Trophoblast cell (in vitro differentiated cells and primary cell): ENCODE measurements around the gene IL1R2.

Experiments used
- DNase-seq, 2 donors: peaks; one replicate each; pipeline ENCODE4 v3.0.0-alpha.2; 2016
- H2AFZ ChIP-seq: 2 replicates; pipeline ENCODE4 v1.6.1; 2013; ENCODE audit warnings: low read length, moderate library complexity, mild to moderate bottlenecking; ENCODE audit not compliant: insufficient read depth, poor library complexity
- H2AK5ac ChIP-seq: 2 replicates; pipeline ENCODE4 v1.6.1; 2013; ENCODE audit warnings: mild to moderate bottlenecking, low read length
- H2BK120ac ChIP-seq: 2 replicates; pipeline ENCODE4 v1.6.1; 2013; ENCODE audit warnings: low read length, mild to moderate bottlenecking, moderate library complexity; ENCODE audit not compliant: insufficient read depth, poor library complexity
- H2BK12ac ChIP-seq: 2 replicates; pipeline ENCODE4 v1.6.1; 2013; ENCODE audit warnings: mild to moderate bottlenecking, low read length, moderate library complexity
- H2BK5ac ChIP-seq: 2 replicates; pipeline ENCODE4 v1.6.1; 2013; ENCODE audit warnings: low read length, low read depth, moderate library complexity, mild to moderate bottlenecking; ENCODE audit not compliant: poor library complexity
- H3K14ac ChIP-seq: 2 replicates; pipeline ENCODE4 v1.6.1; 2013; ENCODE audit warnings: mild to moderate bottlenecking, low read length
- H3K18ac ChIP-seq: 2 replicates; pipeline ENCODE4 v1.6.1; 2013; ENCODE audit warnings: mild to moderate bottlenecking, low read length
- H3K23ac ChIP-seq: 2 replicates; pipeline ENCODE4 v1.6.1; 2013; ENCODE audit warnings: low read length
- H3K27ac ChIP-seq: 2 replicates; pipeline ENCODE4 v1.5.1; 2013; ENCODE audit warnings: low read depth, mild to moderate bottlenecking, inconsistent platforms, low read length, moderate library complexity
- H3K27me3 ChIP-seq: 2 replicates; pipeline ENCODE4 v1.6.1; 2013; ENCODE audit warnings: inconsistent platforms, mild to moderate bottlenecking, low read length, moderate library complexity; ENCODE audit not compliant: insufficient read depth
- H3K36me3 ChIP-seq, 2 experiments: 1 replicate in 1 of 2; 2 replicates in 1 of 2; pipeline ENCODE4 v1.6.1; 2013; ENCODE audit warnings: low read length in 2 of 2, mild to moderate bottlenecking in 2 of 2, moderate library complexity in 1 of 2; ENCODE audit not compliant: insufficient read depth in 2 of 2, control insufficient read depth in 1 of 2
- H3K4ac ChIP-seq: 2 replicates; pipeline ENCODE4 v1.6.1; 2013; ENCODE audit warnings: low read depth, mild to moderate bottlenecking, low read length, moderate library complexity
- H3K4me1 ChIP-seq, 2 experiments: 1 replicate in 1 of 2; 2 replicates in 1 of 2; pipeline ENCODE4 v1.6.1; 2013; ENCODE audit warnings: low read length in 2 of 2, mild to moderate bottlenecking in 2 of 2, moderate library complexity in 1 of 2; ENCODE audit not compliant: insufficient read depth in 2 of 2, control insufficient read depth in 1 of 2
- H3K4me2 ChIP-seq: 2 replicates; pipeline ENCODE4 v1.6.1; 2013; ENCODE audit warnings: inconsistent platforms, mild to moderate bottlenecking, low read length, moderate library complexity
- H3K4me3 ChIP-seq: 2 replicates; pipeline ENCODE4 v1.5.1; 2013; ENCODE audit warnings: mild to moderate bottlenecking, low read depth, low read length, inconsistent platforms
- H3K79me1 ChIP-seq: one replicate; pipeline ENCODE4 v1.6.1; 2013; ENCODE audit warnings: low read length
- H3K79me2 ChIP-seq: 2 replicates; pipeline ENCODE4 v1.6.1; 2013; ENCODE audit warnings: low read length, mild to moderate bottlenecking; ENCODE audit not compliant: control insufficient read depth, insufficient read depth, poor library complexity
- H3K9ac ChIP-seq: 2 replicates; pipeline ENCODE4 v1.6.1; 2013; ENCODE audit warnings: mild to moderate bottlenecking, low read length
- H3K9me3 ChIP-seq: 2 replicates; pipeline ENCODE4 v1.6.1; 2013; ENCODE audit warnings: low read depth, mild to moderate bottlenecking, control low read depth, inconsistent platforms, low read length; ENCODE audit not compliant: insufficient read depth
- H4K12ac ChIP-seq: 2 replicates; pipeline ENCODE4 v1.6.1; 2013; ENCODE audit warnings: low read depth, mild to moderate bottlenecking, low read length, moderate library complexity
- H4K8ac ChIP-seq: 2 replicates; pipeline ENCODE4 v1.6.1; 2013; ENCODE audit warnings: low read depth, mild to moderate bottlenecking, low read length, moderate library complexity
- H4K91ac ChIP-seq: one replicate; pipeline ENCODE4 v1.6.1; 2013; ENCODE audit warnings: low read depth, mild to moderate bottlenecking, low read length, moderate library complexity
- WGBS: extraction: QIAGEN DNeasy Blood & Tissue Kit; methylation state at CpG from one replicate; pipeline ENCODE4 v1.1.7; 2013; ENCODE audit warnings: missing lambda C conversion rate; ENCODE audit not compliant: insufficient read length, insufficient coverage; ENCODE audit errors: extremely low coverage; 5-methylcytosine and 5-hydroxymethylcytosine counted together

IL1R2 gene

GRCh38 chr2:101970901-101971300 lies 20.9 kb upstream of the IL1R2 start:
- Histone ChIP-seq H3K4ac (no peak overlapping the region), H2AK5ac (no peak overlapping the region), H3K9me3 (no peaks in the 10 kb centered on the region), H3K27me3 (no peaks in the 10 kb centered on the region), H2AFZ (no peak overlapping the region), H3K18ac (no peak overlapping the region), H3K4me1 (peaks cover 2 to 15% of the 10 kb centered on the region in 2 experiments), H3K4me3 (no peak overlapping the region), H3K36me3 (no peaks in the 10 kb centered on the region), H3K14ac (no peak overlapping the region), H2BK5ac (no peak overlapping the region), H2BK12ac (no peak overlapping the region), H3K9ac (no peak overlapping the region), H3K79me1 (peaks cover 9% of the 10 kb centered on the region), H4K8ac (no peak overlapping the region), H3K23ac (no peak overlapping the region), H4K12ac (no peak overlapping the region), H2BK120ac (no peak overlapping the region), H3K4me2 (no peak overlapping the region), H4K91ac (no peak overlapping the region), H3K27ac (no peak overlapping the region), H3K79me2 (no peaks in the 10 kb centered on the region)
- no CpG with 5 or more reads among the region's 1 CpG for WGBS
- no peak for DNase-seq

- no peak overlapping the region for H2AK5ac ChIP-seq
- H3K79me1 ChIP-seq = peaks cover 9% of the 10 kb centered on the region
- H3K27ac ChIP-seq = peak overlapping the region; percentile 77
- H3K14ac ChIP-seq = peak overlapping the region; percentile 34
- no peak overlapping the region for H3K4me3 ChIP-seq
- H3K36me3 ChIP-seq = no peaks in the 10 kb centered on the region
- peak; percentile 45 to 80 for DNase-seq
- no peaks in the 10 kb centered on the region for H3K27me3 ChIP-seq
- H2BK12ac ChIP-seq = no peak overlapping the region
- H2BK120ac ChIP-seq = no peak overlapping the region
- no peak overlapping the region for H2AFZ ChIP-seq
- H2BK5ac ChIP-seq = peak overlapping the region; percentile 17
- no peak overlapping the region for H3K18ac ChIP-seq
- H4K12ac ChIP-seq = no peak overlapping the region
- H3K4ac ChIP-seq = no peak overlapping the region
- no peak overlapping the region for H3K23ac ChIP-seq
- no peaks in the 10 kb centered on the region for H3K9me3 ChIP-seq
- peaks cover 2 to 15% of the 10 kb centered on the region in 2 experiments for H3K4me1 ChIP-seq
- H3K79me2 ChIP-seq = no peaks in the 10 kb centered on the region
- no peak overlapping the region for H3K4me2 ChIP-seq
- peak overlapping the region; percentile 33 for H4K91ac ChIP-seq
- no peak overlapping the region for H3K9ac ChIP-seq
- no peak overlapping the region for H4K8ac ChIP-seq
These were observed 19.9 kb upstream of the IL1R2 start for GRCh38 chr2:101971836-101972235.

DNA sequence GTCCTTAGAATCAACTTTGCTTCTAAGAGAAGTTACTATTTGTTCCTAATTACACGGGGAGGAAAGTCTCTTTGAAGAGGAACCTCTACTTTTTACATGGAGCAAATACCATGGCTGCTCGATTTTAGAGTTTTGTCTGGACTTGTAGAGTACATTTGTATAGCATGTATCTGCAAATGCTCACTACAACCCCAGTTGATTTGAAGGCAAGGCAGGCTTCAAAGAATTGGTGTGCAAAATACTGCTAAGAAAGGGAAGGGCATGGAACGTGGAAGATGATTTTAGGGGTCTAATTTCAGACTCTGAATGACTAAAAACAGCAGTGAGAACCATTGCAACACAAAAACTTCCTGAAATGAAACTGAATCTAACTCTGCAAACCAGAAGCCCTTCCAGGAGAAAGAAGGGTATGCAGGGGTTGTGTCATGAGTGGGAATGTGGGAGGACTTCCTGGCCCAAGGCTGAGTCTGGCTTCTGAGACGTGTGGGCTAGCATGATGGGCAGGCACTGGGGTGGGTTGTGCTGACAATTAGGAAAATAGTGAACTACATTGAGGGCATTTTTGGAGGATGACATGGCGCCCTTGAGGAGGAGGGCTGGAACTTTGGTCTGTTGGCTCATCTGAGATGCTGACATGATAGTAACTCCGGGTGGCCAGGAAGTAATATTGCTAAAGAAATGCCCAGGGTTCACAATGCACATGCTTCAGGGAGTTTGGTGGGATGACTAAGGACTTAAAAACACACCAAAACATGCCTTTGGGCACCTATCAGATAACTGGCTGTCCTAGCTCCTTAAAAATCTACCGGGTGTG lies 18.9 kb upstream of the IL1R2 start:
- Histone ChIP-seq H3K18ac (no peak overlapping the region), H3K36me3 (no peaks in the 10 kb centered on the region), H3K27ac (peak overlapping the region; percentile 77), H3K14ac (no peak overlapping the region), H3K23ac (no peak overlapping the region), H3K9ac (no peak overlapping the region), H3K79me1 (peaks cover 9% of the 10 kb centered on the region), H4K8ac (no peak overlapping the region), H3K4me3 (no peak overlapping the region), H2BK5ac (no peak overlapping the region), H3K4me1 (peaks cover 2 to 13% of the 10 kb centered on the region in 2 experiments), H2BK12ac (no peak overlapping the region), H4K91ac (no peak overlapping the region), H3K4me2 (no peak overlapping the region), H3K4ac (no peak overlapping the region), H2BK120ac (no peak overlapping the region), H2AFZ (no peak overlapping the region), H4K12ac (no peak overlapping the region), H3K79me2 (no peaks in the 10 kb centered on the region), H3K27me3 (no peaks in the 10 kb centered on the region), H3K9me3 (no peaks in the 10 kb centered on the region), H2AK5ac (no peak overlapping the region)
- no CpG with 5 or more reads among the region's 7 CpGs for WGBS
- DNase-seq = peak; percentile 98

DNA sequence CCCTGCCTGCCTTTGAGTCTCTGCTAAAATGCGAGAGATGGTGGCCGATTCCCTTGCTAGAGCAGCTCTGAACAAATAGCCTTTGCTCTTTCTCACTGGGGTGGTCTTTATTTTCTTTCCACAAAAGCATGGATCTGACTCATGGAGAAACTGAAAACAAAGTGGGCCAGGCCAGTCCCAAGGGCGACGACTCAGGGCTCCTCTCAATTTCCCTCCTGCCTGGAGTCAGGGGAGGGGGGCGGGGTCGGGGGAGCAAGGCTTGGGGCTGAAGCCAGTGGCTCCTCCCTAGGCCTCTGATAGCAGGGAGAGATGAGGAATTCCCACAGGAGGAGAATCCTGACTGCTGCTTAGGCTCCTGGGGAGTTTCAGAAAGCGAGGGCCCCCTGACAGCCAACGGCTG lies 17.1 kb upstream of the IL1R2 start:
- Histone ChIP-seq H4K91ac (peak overlapping the region; percentile 72), H3K4ac (peak overlapping the region; percentile 19), H3K4me1 (peaks cover 2 to 13% of the 10 kb centered on the region in 2 experiments), H4K8ac (peak overlapping the region; percentile 54), H3K27me3 (no peaks in the 10 kb centered on the region), H3K27ac (no peak overlapping the region), H2BK12ac (no peak overlapping the region), H3K9ac (no peak overlapping the region), H3K14ac (peak overlapping the region; percentile 35), H3K4me3 (no peak overlapping the region), H3K23ac (no peak overlapping the region), H2AK5ac (no peak overlapping the region), H4K12ac (no peak overlapping the region), H2BK5ac (no peak overlapping the region), H3K9me3 (no peaks in the 10 kb centered on the region), H3K18ac (no peak overlapping the region), H2AFZ (no peak overlapping the region), H2BK120ac (peak overlapping the region; percentile 36), H3K79me2 (no peaks in the 10 kb centered on the region), H3K79me1 (peaks cover 9% of the 10 kb centered on the region), H3K4me2 (no peak overlapping the region), H3K36me3 (no peaks in the 10 kb centered on the region)
- DNase-seq = no peak
- no CpG with 5 or more reads among the region's 8 CpGs for WGBS
